Activated B cell treated with CpG ODN at 0.5 μM for 24 hours (primary cell): ENCODE results near the gene SOCS3. TPM values are rescaled to one million over a fixed set of nuclear protein-coding genes. Genes with fewer than 3 reads are reported as not detected.

Source experiments
- ATAC-seq: fragments of 200-7000 bp; cut with Tn5 transposase; one replicate; pipeline ENCODE4 v1.10.0; 2021; ENCODE audit warnings: low read depth, mild to moderate bottlenecking, moderate library complexity
- CTCF ChIA-PET: fragments of 350-600 bp; sonication (Branson Sonifier 250); formaldehyde crosslinking; loops from one replicate; lab custom pipeline; 2021; ENCODE audit warnings: antibody characterized with exemption; lab: Charles Lee
- POLR2A ChIA-PET: fragments of 350-600 bp; sonication (Branson Sonifier 250); formaldehyde crosslinking; loops from one replicate; lab custom pipeline; 2021; ENCODE audit warnings: antibody characterized with exemption; lab: Charles Lee
- DNase-seq: peaks from one replicate; pipeline ENCODE4 v3.0.0; 2022
- H3K27ac Mint-ChIP-seq: one replicate; pipeline ENCODE4 v1.8.0; 2020; ENCODE audit warnings: mixed read lengths
- H3K27me3 Mint-ChIP-seq: one replicate; pipeline ENCODE4 v1.8.0; 2021; ENCODE audit warnings: mixed read lengths
- H3K36me3 Mint-ChIP-seq: one replicate; pipeline ENCODE4 v1.8.0; 2021; ENCODE audit warnings: low read depth, mixed read lengths
- H3K4me1 Mint-ChIP-seq: one replicate; pipeline ENCODE4 v1.8.0; 2021; ENCODE audit warnings: mixed read lengths
- H3K4me3 Mint-ChIP-seq: one replicate; pipeline ENCODE4 v1.8.0; 2020; ENCODE audit warnings: mild to moderate bottlenecking, mixed read lengths
- H3K9me3 Mint-ChIP-seq: one replicate; pipeline ENCODE4 v1.8.0; 2020; ENCODE audit warnings: mixed read lengths
- CTCF ChIP-seq: fragments of 200-600 bp; IDR thresholded peaks from one replicate; pipeline ENCODE4 v1.8.0; 2022; ENCODE audit warnings: antibody characterized with exemption, mild to moderate bottlenecking
- intact Hi-C: fragments of 100-400 bp; cut with micrococcal nuclease; formaldehyde crosslinking; loops from one replicate; pipeline ENCODE4 v1.15.1; 2024
- total RNA-seq: library from RNA; stranded (reverse); gene quantifications from 2 replicates; pipeline ENCODE4 v1.2.3, GENCODE V29; 2022

SOCS3 gene
- total RNA-seq, 1 donor from 2014 or later, result 79.9 TPM

DNA sequence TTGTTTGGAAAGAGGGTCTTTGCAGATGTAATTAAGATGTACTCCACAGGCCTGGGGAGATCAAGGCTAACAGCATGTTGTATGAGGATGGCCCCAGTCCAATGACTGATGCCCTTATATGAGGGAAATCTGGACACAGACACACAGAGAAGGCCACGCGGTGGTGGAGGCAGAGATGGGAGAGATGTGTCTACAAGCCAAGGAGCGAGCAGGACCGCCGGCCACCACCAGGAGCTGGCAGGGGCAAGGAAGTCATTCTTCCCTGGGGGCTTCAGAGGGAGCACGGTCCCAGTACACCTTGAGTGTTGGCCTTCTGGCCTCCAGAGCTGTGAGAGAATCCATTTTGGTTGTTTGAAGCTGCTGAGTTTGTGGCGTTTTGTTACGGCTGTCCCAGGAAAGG, 14.7 kb downstream of the SOCS3 start:
- Mint-ChIP-seq H3K4me1 (peaks cover 82% of the 10 kb centered on the region), H3K9me3 (no peaks in the 10 kb centered on the region), H3K36me3 (no peaks in the 10 kb centered on the region), H3K4me3 (no peak overlapping the region), H3K27me3 (no peaks in the 10 kb centered on the region), H3K27ac (no peak overlapping the region)
- CTCF ChIA-PET, result no interaction called here
- TF ChIP-seq CTCF, result no peak
- ATAC-seq, result no peak
- no peak for DNase-seq
- POLR2A ChIA-PET, result interaction anchor here (1.0 to 2.0 kb wide), 2 partner anchors 9 to 10 kb away, joined by 9 read pairs; no protein-coding TSS in a partner anchor
- intact Hi-C loops, result no loop called here

GRCh38 chr17:78344666-78345065, 15.2 kb downstream of the SOCS3 start:
- H3K27me3 Mint-ChIP-seq, result no peaks in the 10 kb centered on the region
- H3K27ac Mint-ChIP-seq, result no peak overlapping the region
- TF ChIP-seq CTCF, result no peak
- CTCF ChIA-PET, result no interaction called here
- H3K36me3 Mint-ChIP-seq, result no peaks in the 10 kb centered on the region
- DNase-seq (no peak), ATAC-seq (no peak)
- H3K4me3 Mint-ChIP-seq, result no peak overlapping the region
- H3K4me1 Mint-ChIP-seq, result peaks cover 82% of the 10 kb centered on the region
- no peaks in the 10 kb centered on the region for H3K9me3 Mint-ChIP-seq
- intact Hi-C loops, result loop anchor here (5.0 kb wide), 2 partner anchors 57 to 212 kb away; partner anchors contain the start of gene TMC8
- POLR2A ChIA-PET, result interaction anchor here (0.5 to 2.0 kb wide), 7 partner anchors 8 to 761 kb away, joined by 3 to 9 read pairs (median 6); no protein-coding TSS in a partner anchor

DNA sequence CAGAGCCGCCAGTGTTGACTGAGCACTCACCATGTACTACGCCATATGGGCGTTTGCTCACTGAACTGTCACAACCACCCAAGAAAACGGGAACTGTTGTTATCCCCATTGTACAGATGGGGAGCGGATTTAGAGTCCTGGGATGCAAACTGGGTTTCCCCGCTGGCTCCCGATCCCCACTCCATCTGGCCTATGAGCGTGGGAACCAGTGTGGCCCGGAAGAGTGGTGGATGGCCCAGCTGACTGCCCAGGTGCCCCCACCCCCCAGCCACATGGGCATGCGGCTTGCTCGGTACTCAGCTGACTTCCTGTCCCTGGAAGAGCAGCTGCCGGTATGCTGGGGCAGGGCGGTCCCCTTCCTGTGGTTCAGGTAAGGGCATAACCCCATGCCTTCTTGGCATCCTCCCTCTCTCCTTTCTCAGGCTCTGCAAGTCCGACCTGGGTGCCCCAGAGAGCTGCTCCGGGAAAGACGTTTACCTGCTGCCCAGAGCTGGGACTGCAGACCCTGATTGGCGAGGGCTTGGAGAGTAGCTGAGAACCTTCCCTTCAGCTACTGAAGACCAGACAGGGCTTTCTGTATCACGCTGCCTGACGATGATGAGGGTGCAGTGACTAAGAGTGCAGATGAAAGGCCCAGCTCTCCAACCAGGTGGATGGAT, 16.2 kb downstream of the SOCS3 start:
- no peaks in the 10 kb centered on the region for H3K27me3 Mint-ChIP-seq
- intact Hi-C loops, result loop anchor here (1.0 to 5.0 kb wide), 4 partner anchors 13 to 211 kb away; partner anchors contain the start of genes SOCS3 and TMC8
- ChIA-PET CTCF (interaction anchor here (1.0 to 1.6 kb wide), 2 partner anchors 16 to 31 kb away, joined by 3 to 9 read pairs; partner anchors contain the start of gene SOCS3), POLR2A (interaction anchor here (0.7 to 2.1 kb wide), 10 partner anchors 8 to 871 kb away, joined by 3 to 9 read pairs (median 3); no protein-coding TSS in a partner anchor)
- TF ChIP-seq CTCF, result no peak
- H3K9me3 Mint-ChIP-seq, result no peaks in the 10 kb centered on the region
- no peaks in the 10 kb centered on the region for H3K36me3 Mint-ChIP-seq
- H3K4me3 Mint-ChIP-seq, result peak overlapping the region; percentile 66
- peaks cover 83% of the 10 kb centered on the region for H3K4me1 Mint-ChIP-seq
- DNase-seq (peak; percentile 65), ATAC-seq (peak; percentile 61)
- peak overlapping the region; percentile 89 for H3K27ac Mint-ChIP-seq

GRCh38 chr17:78343187-78343542, 16.7 kb downstream of the SOCS3 start:
- DNase-seq, result peak; percentile 37

More at GRCh38 chr17:78343187-78343542, 16.7 kb downstream of the SOCS3 start:
- Mint-ChIP-seq H3K4me1 (peaks cover 83% of the 10 kb centered on the region), H3K27me3 (no peaks in the 10 kb centered on the region), H3K36me3 (no peaks in the 10 kb centered on the region), H3K4me3 (peak overlapping the region; percentile 66), H3K9me3 (no peaks in the 10 kb centered on the region), H3K27ac (peak overlapping the region; percentile 89)
- intact Hi-C loops, result loop anchor here (1.0 to 5.0 kb wide), 4 partner anchors 13 to 211 kb away; partner anchors contain the start of genes SOCS3 and TMC8
- ChIA-PET POLR2A (interaction anchor here (0.7 to 2.1 kb wide), 10 partner anchors 8 to 191 kb away, joined by 3 to 9 read pairs (median 4); no protein-coding TSS in a partner anchor), CTCF (interaction anchor here (1.0 to 1.6 kb wide), 3 partner anchors 17 to 79 kb away, joined by 3 to 9 read pairs (median 4); partner anchors contain the start of gene SOCS3)
- no peak for TF ChIP-seq CTCF
- ATAC-seq, result peak; percentile 13
